Stomach (tissue), 4 donors: ENCODE data around the gene BBS5.

Source experiments
- EP300 ChIP-seq: sonication (generic); formaldehyde crosslinking; IDR thresholded peaks from one replicate; pipeline ENCODE4 v1.6.1; 2017; ENCODE audit warnings: antibody characterized with exemption
- POLR2A ChIP-seq, 4 donors: fragments of 450-650 bp; IDR thresholded peaks; one replicate each; pipeline ENCODE4 v1.6.1; 2016; ENCODE audit warnings: antibody characterized with exemption in 4 of 4, control low read depth in 2 of 4, mild to moderate bottlenecking in 1 of 4, moderate library complexity in 1 of 4
- POLR2AphosphoS5 ChIP-seq, 3 donors: sonication (generic); formaldehyde crosslinking; IDR thresholded peaks; one replicate each; pipeline ENCODE4 v1.6.1; 2016; ENCODE audit warnings: antibody characterized with exemption in 3 of 3
- TF ChIP-seq, protein P1 (sequence below), 7 experiments: fragments of 450-650 bp in 4 of 7; fragments of 200-600 bp in 3 of 7; sonication (generic) in 3 of 7; IDR thresholded peaks; one replicate each; pipeline ENCODE4 v1.5.1; 2016 to 2019; ENCODE audit warnings: antibody characterized with exemption in 7 of 7, control low read depth in 2 of 7, mild to moderate bottlenecking in 1 of 7

DNA sequence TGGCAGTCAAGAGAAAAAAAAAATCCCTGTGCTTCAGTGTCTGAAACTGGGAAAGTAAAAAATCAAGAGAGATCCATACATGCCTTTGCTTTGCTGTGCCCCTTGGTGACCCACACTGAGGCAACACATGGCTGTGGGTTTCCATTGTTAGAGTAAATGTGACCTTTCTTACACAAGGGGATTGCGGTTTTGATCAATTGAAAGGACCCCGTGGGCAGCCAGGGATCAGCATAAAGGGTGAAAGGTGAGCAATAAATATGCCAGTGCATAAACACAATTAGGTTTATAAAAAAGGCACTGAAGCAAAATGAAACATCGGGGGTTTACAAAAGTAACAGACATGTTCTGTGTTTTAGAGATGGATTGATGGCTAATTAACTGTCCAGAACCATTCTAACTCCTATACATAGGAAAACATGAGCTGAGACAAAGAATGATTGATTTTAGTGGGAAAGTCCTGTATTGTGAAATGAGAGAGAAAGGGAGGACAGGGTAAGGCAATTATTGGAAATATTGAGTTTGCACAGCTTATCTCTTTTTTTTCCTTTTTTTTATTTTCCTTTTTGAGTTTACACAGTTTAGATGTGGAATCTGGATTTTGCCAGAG, 40.7 kb upstream of the BBS5 start:
- TF ChIP-seq POLR2A (IDR thresholded peaks at IDR 0.05) (no peak), POLR2AphosphoS5 (IDR thresholded peaks at IDR 0.05) (no peak), EP300 (no peak)
- TF ChIP-seq, protein P1, sequence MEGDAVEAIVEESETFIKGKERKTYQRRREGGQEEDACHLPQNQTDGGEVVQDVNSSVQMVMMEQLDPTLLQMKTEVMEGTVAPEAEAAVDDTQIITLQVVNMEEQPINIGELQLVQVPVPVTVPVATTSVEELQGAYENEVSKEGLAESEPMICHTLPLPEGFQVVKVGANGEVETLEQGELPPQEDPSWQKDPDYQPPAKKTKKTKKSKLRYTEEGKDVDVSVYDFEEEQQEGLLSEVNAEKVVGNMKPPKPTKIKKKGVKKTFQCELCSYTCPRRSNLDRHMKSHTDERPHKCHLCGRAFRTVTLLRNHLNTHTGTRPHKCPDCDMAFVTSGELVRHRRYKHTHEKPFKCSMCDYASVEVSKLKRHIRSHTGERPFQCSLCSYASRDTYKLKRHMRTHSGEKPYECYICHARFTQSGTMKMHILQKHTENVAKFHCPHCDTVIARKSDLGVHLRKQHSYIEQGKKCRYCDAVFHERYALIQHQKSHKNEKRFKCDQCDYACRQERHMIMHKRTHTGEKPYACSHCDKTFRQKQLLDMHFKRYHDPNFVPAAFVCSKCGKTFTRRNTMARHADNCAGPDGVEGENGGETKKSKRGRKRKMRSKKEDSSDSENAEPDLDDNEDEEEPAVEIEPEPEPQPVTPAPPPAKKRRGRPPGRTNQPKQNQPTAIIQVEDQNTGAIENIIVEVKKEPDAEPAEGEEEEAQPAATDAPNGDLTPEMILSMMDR (IDR thresholded peaks at IDR 0.05): no peak
